HG02870 (cell line): ENCODE results near the gene ACVR1B.

ENCODE experiments used
- ATAC-seq: cut with Tn5 transposase; IDR thresholded peaks from one replicate; pipeline ENCODE4 v1.9.1; 2021; ENCODE audit warnings: mild to moderate bottlenecking, moderate library complexity; ENCODE audit not compliant: unreplicated experiment

ACVR1B gene

DNA sequence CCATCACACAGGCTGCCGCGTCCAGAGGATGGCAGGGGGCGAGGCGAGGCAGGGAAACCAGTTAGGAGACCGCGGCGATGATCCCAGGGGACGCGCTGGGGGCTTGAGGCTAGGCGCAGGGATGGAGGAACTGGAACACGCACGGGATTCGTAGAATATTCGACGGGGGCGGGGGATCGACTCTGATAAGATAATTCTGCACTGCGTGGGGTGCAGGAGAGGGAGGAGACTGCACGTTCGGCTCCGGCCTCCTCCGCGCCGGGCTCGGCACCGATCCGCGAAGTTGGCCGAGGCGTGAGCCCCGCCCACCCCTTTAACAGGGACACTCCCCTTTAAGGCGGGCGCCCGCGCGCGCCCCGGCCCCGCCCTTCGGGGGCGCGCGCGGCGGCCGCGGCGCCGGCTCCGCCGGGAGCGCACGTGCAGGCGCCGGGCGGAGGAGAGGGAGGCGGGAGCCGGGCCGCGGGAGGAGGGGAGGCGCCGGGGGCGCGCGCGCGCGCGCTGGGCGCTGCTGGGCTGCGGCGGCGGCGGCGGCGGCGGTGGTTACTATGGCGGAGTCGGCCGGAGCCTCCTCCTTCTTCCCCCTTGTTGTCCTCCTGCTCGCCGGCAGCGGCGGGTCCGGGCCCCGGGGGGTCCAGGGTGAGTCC is at the start of gene ACVR1B:
TSS of gene ACVR1B (plus strand) at position 501 of the 644 bp plus-strand sequence. CDS start at position 546, 45 bp downstream.
- ATAC-seq, result peak; percentile 83

DNA sequence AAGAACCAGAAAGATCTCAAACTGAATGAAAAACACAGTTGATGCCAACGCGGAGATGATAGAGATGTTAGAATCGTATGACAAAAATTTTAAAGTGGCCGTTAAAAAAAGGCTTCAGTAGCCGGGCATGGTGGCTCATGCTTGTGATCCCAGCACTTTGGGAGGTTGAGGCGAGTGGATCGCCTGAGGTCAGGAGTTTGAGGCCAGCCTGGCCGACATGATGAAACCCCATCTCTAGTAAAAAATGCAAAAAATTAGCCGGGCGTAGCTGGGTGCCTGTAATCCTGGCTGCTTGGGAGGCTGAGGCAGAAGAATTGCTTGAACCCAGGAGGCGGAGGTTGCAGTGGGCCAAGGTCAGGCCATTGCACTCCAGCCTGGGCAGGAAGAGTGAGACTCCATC is 49.6 kb upstream of the ACVR1B start:
- ATAC-seq, result no peak

DNA sequence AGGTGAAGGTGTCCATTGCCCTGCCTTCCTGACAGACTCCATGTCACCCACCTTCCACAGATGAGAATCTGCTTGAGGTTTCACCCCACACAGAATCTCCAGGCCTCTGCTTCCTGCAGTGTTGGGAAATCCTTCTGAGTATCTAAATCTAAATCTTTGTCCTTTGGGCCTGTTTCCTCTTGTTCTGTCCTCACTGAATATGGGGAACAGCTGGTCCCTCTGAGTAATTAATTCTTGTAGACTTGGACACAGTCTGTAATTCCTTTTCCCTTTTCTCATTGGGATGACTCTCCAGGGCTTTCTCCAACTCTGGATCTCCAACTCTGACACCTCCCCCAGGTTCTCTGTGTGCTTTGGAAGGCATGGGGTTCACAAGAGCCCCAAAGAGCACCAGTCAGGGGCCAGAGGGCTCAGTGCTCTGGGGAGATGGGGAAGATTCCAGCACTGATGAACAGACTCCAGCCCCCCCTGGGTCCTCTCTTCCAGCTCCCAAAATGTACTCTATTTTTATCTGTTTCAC is 46.5 kb upstream of the ACVR1B start:
- ATAC-seq, result no peak

DNA sequence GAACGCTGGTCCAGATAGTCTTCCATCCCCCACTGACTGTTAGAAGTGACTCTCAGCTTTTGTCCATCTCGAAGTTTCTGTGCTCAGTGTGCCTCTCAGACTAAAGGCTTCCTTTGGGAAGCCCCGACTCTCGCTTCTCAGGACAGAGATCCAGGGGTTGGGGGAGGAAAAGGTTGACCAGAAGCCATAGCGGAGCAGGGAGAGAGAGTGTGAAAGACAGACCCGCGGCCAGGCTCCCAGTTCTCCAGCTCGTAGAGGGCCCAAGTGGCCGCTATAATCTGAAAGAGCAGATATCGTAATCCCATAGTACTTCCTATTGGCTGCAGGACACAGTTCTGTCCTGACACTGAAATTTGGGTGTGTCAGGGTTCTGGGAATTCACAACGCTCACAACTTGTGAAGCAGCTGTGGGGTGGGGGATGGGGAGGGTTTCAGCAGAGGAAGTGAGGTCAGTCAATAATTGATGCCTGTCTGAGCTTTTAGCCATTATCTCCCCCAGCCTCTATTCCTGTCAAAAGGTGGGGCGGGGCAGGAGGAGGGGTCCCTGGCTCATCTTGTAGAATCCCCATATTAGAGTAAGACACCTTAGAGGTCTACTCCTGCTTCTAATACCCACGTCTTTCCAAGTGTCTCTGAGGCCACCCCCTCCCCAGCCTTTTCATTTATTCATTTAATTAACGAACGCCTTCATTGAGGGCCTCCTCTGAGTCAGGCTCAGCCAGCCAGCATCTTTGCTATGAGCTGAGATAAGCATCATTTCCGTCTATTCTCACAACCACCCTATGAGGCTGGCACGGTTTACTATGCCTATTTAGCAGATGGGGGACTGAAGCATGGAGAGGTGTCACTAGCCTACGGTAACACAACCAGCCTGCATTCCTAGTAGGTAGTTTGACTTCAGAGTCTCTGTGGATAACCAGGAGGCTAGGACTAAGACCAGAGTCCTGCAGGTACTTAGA is 45.7 kb upstream of the ACVR1B start:
- no peak for ATAC-seq

DNA sequence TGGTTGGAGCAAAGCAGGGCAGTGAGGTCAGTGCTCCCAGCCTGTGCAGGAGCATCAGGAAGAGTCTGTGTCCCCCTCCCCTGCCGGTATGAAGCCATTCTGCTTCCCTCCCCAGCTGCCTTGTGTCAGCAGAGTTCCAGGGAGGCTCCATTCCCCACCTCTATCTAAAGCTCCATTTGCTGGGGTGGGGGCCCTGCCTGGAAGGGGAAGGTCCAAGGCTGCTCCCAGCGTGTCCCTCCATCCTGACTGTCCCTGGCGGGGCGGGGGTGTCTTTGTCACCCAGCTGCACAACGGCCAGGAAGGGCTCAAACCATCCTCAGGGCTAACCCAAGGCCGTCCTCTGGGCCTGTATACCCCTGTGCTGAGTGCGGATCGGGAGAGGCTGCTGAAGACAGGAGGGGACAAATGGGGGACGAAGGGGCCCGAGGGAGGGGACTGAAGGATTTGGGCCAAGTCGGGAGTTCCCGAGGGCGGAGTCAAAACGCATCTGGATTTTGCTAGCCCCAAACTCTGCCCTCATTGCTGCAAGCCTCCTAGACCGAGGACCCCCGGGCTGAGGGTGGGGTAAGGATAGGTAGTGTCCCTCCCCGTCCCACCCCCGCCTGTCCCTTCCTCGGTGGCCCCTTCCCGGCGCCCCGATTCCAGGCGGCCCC is 44.9 kb upstream of the ACVR1B start:
- no peak for ATAC-seq

DNA sequence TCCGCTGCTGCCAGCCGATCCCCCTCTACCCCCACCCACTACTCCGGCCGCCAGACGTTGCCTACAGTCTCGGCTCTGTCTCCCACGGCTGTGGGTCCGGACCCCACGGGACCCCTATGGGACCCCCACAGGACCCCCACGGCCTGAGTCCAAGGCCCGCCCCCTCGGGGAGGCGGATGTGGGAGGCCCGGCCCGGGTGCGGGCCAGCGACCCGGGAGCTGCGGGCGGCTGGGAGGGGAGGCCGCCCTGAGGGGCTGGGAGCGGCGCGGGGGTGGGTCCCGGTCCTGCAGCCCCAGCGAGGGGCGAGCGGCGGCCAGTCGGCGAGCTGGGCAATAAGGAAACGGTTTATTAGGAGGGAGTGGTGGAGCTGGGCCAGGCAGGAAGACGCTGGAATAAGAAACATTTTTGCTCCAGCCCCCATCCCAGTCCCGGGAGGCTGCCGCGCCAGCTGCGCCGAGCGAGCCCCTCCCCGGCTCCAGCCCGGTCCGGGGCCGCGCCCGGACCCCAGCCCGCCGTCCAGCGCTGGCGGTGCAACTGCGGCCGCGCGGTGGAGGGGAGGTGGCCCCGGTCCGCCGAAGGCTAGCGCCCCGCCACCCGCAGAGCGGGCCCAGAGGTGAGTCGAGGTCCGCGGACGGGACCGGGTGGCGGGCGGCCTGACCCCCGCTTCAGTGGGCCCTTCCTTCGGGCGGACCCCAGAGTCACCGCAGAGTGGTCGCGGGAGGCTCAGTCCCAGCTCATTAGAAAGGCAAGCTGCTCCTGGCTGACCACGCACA is 44.2 kb upstream of the ACVR1B start, which contains the start of gene ACVRL1:
TSS of gene ACVRL1 (plus strand) at position 422 of the 773 bp plus-strand sequence. CDS start 4,971 bp downstream, outside the sequence.
- no peak for ATAC-seq

DNA sequence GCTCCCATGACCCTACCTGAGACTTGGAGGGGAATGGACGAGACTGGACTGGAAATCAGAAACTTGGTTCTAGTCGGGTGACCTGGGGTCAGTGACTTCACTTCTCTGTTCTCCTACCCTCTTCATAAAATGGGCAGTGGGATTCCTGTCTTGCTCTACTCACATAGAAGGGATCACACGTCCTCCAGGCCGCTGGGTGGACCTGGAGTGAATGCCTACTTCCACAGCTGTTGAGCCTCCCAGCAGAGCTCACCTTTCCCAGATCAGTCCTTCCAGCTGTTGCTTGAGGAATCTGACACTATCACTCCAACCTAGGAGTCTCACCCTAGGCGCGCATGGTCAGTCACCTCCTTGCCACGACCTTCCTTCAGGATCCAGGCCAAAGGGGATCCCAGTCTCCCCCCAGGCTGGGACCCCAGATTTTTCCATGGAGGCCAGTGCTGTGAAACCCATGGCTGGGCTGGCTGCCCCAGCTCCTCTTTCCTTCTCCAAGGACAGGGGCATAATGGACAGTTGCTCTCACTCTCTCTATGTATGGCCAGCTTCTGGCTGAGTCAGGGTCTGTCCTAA is 43.6 kb upstream of the ACVR1B start:
- ATAC-seq, result no peak

DNA sequence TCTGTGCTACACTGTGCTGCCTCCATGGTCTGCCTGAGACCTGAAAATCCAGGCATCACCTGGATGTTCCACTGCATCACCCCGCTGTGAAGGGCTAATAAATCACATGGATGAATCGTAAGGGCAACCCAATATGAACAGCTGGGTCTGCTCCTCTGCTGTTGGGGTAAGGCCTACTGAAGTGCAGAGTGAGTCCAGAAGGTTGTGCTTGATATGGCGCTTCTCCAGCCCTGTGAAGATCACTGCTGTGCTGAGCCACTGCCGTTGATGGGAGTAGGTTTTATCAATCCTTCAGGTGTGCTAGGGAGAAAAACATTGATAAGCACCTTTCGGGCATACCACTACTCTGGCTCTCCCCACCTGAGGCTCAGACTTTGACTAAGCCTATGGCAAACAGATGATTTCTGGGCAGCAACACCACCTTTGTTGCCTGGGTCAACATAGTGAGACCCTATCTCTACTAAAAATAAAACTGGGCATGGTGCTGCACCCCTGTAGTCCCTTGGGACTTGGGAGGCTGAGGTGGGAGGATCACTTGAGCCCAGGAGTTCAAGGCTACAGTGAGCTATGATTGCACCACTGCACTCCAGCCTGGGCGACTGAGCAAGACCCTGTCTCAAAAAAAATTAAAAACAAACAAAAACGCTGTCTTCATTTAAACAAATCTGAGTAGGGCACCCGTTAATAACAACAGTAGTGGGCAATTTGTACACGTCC is 42.5 kb upstream of the ACVR1B start:
- ATAC-seq, result no peak

DNA sequence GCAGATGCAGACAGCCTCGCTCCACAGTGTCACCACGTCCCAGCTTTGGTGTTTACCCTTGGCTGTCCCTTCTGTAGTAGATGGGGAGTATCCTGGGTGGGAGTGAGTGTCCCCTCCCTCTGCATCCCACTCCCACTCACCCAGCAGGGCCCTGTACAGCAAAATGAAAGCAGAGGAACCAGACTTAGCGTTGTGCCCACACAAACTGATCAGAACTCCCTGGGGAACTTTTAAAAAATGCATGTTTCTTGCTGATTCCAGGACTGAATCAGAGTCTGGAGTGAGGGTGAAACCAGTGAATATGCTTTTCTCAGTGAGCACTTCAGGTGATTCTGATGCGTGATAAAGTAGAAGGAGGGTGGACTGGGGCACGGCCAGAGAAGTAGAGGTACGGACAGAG is 41.3 kb upstream of the ACVR1B start:
- ATAC-seq, result no peak

DNA sequence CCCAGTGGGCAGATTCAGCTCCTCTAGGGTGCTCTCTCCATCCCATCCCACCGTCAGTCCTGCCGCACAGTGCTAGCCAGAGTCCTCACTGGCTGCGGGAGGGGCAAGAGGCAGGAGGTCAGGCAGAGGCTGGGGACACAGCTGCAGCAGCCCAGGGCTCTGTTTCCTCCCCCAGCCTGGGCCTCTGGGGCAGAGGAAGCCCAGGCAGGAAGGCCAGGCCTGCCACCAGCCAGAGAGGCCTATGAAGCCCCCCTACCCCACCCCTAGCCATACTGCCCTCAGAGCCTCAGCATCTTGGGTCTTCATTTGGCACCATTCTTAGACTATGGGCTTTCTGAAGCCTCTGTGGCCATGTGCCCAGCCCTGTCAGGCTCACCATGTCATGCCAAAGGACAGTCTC is 40.8 kb upstream of the ACVR1B start:
- ATAC-seq, result no peak

DNA sequence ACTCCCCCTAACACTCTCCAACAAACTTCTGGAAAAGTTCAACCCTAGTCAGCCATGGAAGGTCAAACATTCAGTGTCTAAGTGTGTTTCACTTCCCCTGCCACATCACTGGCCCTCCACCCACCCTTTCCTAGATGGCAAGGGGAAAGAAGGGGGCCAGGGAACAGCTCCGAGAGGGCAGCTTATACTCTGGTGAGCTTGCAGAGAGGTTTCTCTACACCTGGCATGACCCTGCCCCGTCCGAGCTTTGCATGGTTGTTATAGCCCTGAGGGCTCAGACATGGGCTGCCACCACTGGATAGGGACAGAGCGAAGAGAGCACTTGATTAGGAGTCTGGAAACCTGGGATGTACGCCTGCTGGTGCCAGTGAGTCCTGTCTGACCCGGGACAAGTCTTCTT is 40.2 kb upstream of the ACVR1B start:
- no peak for ATAC-seq

DNA sequence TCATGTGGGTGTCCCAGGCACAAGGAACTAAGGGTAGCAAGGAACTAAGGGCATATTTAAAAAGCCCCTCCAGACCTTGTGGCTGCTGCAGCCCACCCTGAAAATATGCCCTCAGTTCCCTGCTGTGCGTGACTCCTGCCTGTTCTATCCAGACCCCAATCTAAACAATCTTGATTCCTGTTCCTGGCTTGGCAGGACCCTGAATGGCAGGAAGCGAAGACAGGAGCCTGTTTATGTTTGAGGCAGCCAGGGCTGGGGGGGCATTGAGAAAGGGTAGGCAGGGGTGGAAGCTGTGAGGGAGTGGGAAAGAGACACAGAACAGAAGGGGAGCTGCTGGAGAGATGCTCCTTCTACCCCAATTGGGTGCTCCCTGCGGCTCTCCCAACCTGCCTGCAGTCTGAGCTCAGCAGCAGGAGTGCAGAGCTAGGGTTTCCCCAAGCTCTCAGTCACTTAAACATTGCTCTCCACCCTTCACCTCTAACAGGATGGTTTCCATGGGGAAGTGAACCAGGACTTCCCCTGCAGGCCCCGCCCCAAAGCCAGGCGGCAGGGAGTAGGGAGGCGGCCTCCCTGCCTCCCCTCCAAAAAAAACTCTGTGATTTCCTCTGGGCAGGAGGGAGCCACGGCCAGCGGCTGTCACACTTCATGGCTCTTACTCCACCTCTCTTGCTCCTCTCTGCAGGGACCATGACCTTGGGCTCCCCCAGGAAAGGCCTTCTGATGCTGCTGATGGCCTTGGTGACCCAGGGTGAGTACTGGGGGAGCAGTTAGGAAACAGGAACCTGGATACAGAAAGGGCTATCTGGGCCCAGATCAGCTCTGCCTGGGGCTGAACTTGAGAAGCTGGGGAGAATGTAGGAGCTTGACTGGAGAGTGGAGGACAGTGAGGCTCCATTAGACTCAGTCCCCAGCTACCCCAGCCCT is 39.4 kb upstream of the ACVR1B start:
- no peak for ATAC-seq

DNA sequence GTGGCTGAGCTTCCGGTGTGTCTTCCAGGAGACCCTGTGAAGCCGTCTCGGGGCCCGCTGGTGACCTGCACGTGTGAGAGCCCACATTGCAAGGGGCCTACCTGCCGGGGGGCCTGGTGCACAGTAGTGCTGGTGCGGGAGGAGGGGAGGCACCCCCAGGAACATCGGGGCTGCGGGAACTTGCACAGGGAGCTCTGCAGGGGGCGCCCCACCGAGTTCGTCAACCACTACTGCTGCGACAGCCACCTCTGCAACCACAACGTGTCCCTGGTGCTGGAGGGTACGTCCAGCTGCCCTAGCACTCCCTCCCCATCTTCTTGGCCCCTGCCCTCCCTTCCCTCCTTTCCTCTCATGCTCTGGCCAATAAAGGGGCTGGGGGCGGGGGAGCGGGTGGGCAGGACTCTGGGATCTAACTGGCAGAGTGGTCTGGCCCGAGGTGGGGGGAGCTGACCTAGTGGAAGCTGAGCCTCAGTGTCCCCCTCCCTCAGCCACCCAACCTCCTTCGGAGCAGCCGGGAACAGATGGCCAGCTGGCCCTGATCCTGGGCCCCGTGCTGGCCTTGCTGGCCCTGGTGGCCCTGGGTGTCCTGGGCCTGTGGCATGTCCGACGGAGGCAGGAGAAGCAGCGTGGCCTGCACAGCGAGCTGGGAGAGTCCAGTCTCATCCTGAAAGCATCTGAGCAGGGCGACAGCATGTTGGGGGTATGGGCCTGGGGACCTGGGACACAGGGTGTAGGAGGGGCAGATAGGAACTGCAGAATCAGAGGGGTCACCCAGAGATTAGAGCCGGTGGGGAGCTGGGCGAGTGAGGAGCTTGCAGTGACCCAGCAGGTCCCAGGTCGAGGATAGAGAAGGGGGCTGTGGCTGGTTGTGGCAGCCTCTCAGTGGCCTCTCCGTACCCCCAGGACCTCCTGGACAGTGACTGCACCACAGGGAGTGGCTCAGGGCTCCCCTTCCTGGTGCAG is 38.1 kb upstream of the ACVR1B start:
- ATAC-seq, result no peak

DNA sequence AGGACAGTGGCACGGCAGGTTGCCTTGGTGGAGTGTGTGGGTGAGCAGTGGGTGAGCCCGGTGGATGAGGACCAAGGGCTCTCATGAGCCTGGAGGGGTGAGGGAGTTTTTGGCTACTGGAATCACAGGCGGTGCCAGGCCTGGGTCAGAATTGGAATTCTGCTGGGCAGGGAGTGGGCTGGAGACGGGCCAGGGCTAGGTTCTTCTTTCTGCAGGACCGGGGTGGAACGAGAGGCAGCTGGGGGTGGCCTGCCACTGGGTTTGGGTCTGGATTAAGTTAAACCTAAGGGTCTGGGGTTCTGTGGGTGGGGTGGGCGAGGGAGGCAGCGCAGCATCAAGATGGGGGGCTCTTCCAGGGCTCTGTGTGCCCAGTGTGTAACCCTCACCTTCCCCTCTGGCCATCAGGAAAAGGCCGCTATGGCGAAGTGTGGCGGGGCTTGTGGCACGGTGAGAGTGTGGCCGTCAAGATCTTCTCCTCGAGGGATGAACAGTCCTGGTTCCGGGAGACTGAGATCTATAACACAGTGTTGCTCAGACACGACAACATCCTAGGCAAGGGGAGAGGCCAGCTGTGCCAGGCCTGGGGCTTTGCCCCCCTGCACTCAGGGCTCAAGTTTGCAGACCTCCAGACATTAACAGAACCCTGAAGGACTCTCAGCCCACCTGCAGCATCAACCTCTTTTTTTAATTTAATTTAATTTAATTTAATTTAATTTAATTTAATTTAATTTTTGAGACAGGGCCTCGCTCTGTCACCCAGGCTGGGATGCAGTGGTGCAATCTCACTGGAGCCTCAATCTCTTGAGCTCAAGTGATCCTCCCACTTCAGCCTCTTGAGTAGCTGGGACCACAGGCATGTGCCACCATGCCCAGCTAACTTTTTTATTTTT is 37.2 kb upstream of the ACVR1B start:
- ATAC-seq, result no peak

DNA sequence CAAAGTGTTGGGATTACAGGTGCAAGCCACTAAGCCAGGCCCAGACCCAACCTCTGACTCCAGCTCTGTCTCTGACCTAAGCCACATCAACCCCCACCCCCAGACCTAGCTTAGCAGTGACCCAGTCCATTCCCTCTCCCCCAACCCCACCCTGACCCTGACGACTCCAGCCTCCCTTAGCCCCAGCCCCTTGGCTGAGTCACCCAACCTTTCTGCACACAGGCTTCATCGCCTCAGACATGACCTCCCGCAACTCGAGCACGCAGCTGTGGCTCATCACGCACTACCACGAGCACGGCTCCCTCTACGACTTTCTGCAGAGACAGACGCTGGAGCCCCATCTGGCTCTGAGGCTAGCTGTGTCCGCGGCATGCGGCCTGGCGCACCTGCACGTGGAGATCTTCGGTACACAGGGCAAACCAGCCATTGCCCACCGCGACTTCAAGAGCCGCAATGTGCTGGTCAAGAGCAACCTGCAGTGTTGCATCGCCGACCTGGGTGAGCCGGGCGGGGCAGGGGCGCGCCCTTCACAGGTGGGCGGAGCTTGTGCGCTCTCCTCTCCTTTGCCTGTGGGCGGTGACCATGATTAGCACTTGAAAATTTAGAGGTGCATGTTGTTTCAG is 36.4 kb upstream of the ACVR1B start:
- no peak for ATAC-seq

DNA sequence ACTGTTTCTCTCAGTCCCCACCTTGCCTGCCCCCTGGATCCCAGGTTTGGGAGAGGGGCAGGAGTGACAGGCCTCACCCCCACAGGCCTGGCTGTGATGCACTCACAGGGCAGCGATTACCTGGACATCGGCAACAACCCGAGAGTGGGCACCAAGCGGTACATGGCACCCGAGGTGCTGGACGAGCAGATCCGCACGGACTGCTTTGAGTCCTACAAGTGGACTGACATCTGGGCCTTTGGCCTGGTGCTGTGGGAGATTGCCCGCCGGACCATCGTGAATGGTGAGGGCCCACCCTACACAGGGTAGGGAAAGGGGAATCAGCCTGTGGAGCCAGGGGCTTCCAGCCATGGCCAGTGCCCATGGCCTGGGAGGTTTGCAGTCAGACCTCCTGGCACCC is 35.5 kb upstream of the ACVR1B start:
- ATAC-seq, result no peak
